Measurements from ENCODE around the gene PRDX5.

PRDX5 gene

DNA sequence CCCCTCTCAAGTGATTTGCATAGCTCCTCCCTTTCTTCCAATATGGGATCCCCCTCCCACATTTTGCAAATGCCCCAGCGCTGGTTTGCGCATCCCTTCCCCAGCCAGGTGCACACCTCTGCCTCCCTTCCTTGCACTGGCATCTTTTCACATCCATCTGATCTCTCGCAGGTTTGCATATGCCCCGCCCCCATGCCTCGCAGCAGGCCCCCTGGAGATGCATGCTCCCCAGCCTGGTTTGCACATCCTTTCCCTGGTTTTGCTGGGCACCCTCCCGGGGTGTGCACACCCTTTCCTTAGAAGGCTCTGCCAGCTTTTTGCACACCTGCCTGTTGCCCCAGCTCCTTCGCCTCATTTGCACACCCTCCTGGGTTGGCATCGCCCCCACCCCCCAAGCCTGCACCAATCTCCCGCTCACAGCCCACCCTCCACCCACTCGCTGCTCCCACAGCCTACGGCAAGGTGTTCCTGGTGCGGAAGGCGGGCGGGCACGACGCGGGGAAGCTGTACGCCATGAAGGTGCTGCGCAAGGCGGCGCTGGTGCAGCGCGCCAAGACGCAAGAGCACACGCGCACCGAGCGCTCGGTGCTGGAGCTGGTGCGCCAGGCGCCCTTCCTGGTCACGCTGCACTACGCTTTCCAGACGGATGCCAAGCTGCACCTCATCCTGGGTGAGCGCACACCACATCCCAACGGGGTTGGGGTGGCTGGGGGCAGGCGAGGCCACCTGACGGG lies 42.0 kb downstream of the PRDX5 start:
- H3K9me3 ChIP-seq (ENCODE audit: low read depth, low read length): no peaks in the 10 kb centered on the region
- TF ChIP-seq POLR2AphosphoS5 (IDR thresholded peaks at IDR 0.05; ENCODE audit: borderline replicate concordance, low read depth, low read length) (no peak), FOXP2 (optimal IDR thresholded peaks at IDR 0.05; ENCODE audit: control extremely low read depth, extremely low read length, insufficient read depth) (no peak), EZH2 (IDR thresholded peaks at IDR 0.05) (no peak)
- H3K36me3 ChIP-seq (ENCODE audit: insufficient read depth, low read length): no peaks in the 10 kb centered on the region; the same call in 1 of the 2 replicates
- H3K9ac ChIP-seq (ENCODE audit: insufficient read length): no peak overlapping the region
- no peak overlapping the region for H3K27ac ChIP-seq
- DNase-seq (ENCODE audit: low read depth, low spot score): no peak
- H3K4me3 ChIP-seq: peak overlapping the region; percentile 84

GRCh38 chr11:64360448-64360921 lies 42.6 kb downstream of the PRDX5 start:
- Histone ChIP-seq H3K4me3 (no peak overlapping the region), H3K9ac (ENCODE audit: insufficient read length) (no peak overlapping the region), H3K36me3 (ENCODE audit: insufficient read depth, low read length) (no peaks in the 10 kb centered on the region; the same call in 1 of the 2 replicates), H3K9me3 (ENCODE audit: low read depth, low read length) (no peaks in the 10 kb centered on the region), H3K27ac (no peak overlapping the region)
- DNase-seq (ENCODE audit: low read depth, low spot score): no peak
- TF ChIP-seq FOXP2 (optimal IDR thresholded peaks at IDR 0.05; ENCODE audit: control extremely low read depth, extremely low read length, insufficient read depth): no peak
- TF ChIP-seq EZH2 (IDR thresholded peaks at IDR 0.05): no peak
- no peak for TF ChIP-seq POLR2AphosphoS5 (IDR thresholded peaks at IDR 0.05; ENCODE audit: borderline replicate concordance, low read depth, low read length)

DNA sequence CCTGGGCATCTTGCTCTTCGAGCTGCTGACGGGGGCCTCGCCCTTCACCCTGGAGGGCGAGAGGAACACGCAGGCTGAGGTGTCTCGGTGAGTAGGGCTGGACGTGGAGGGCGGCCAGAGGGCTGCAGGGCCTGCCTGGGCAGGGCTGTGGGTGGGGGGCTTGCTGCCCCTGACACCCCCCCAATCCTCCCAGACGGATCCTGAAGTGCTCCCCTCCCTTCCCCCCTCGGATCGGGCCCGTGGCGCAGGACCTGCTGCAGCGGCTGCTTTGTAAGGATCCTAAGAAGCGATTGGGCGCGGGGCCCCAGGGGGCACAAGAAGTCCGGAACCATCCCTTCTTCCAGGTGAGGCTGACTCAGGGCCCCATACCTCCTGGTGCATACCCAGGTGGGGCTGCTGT lies 43.7 kb downstream of the PRDX5 start:
- Histone ChIP-seq H3K4me3 (no peak overlapping the region), H3K27ac (no peak overlapping the region), H3K36me3 (ENCODE audit: insufficient read depth, low read length) (peaks cover 4% of the 10 kb centered on the region; the same call in 1 of the 2 replicates), H3K9me3 (ENCODE audit: low read depth, low read length) (no peaks in the 10 kb centered on the region), H3K9ac (ENCODE audit: insufficient read length) (no peak overlapping the region)
- no peak for DNase-seq (ENCODE audit: low read depth, low spot score)
- TF ChIP-seq FOXP2 (optimal IDR thresholded peaks at IDR 0.05; ENCODE audit: control extremely low read depth, extremely low read length, insufficient read depth) (no peak), POLR2AphosphoS5 (IDR thresholded peaks at IDR 0.05; ENCODE audit: borderline replicate concordance, low read depth, low read length) (no peak), EZH2 (IDR thresholded peaks at IDR 0.05) (no peak)

GRCh38 chr11:64362339-64362738 lies 44.4 kb downstream of the PRDX5 start:
- no peak overlapping the region for H3K9ac ChIP-seq (ENCODE audit: insufficient read length)
- H3K27ac ChIP-seq: no peak overlapping the region
- no peak for DNase-seq (ENCODE audit: low read depth, low spot score)
- H3K9me3 ChIP-seq (ENCODE audit: low read depth, low read length): no peaks in the 10 kb centered on the region
- peaks cover 5% of the 10 kb centered on the region; the same call in 1 of the 2 replicates for H3K36me3 ChIP-seq (ENCODE audit: insufficient read depth, low read length)
- TF ChIP-seq EZH2 (IDR thresholded peaks at IDR 0.05) (no peak), POLR2AphosphoS5 (IDR thresholded peaks at IDR 0.05; ENCODE audit: borderline replicate concordance, low read depth, low read length) (no peak), FOXP2 (optimal IDR thresholded peaks at IDR 0.05; ENCODE audit: control extremely low read depth, extremely low read length, insufficient read depth) (no peak)
- H3K4me3 ChIP-seq: no peak overlapping the region

GRCh38 chr11:64364435-64364834 lies 46.5 kb downstream of the PRDX5 start:
- H3K36me3 ChIP-seq (ENCODE audit: insufficient read depth, low read length): peaks cover 5% of the 10 kb centered on the region; the same call in 1 of the 2 replicates
- no peak overlapping the region for H3K4me3 ChIP-seq
- H3K27ac ChIP-seq: no peak overlapping the region
- no peak for TF ChIP-seq FOXP2 (optimal IDR thresholded peaks at IDR 0.05; ENCODE audit: control extremely low read depth, extremely low read length, insufficient read depth)
- no peak for TF ChIP-seq EZH2 (IDR thresholded peaks at IDR 0.05)
- no peak for TF ChIP-seq POLR2AphosphoS5 (IDR thresholded peaks at IDR 0.05; ENCODE audit: borderline replicate concordance, low read depth, low read length)
- no peaks in the 10 kb centered on the region for H3K9me3 ChIP-seq (ENCODE audit: low read depth, low read length)
- no peak overlapping the region for H3K9ac ChIP-seq (ENCODE audit: insufficient read length)
- DNase-seq (ENCODE audit: low read depth, low spot score): no peak

DNA sequence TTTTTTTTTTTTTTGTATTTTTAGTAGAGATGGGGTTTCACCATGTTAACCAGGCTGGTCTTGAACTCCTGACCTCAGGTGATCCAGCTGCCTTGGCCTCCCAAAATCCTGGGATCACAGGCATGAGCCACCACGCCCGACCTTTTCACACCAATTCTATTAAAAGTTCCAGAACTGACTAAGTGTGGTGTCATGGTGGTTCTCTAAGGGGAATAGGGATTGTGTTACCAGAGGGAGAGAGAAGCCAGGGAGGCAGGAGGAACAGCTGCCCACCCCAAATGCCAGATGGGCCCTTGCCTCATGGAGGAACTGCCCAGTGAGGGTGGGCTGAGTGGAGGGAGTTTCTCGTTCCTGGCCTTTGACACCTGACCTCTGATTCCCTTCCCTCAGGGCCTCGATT lies 47.0 kb downstream of the PRDX5 start:
- TF ChIP-seq FOXP2 (optimal IDR thresholded peaks at IDR 0.05; ENCODE audit: control extremely low read depth, extremely low read length, insufficient read depth) (no peak), EZH2 (IDR thresholded peaks at IDR 0.05) (no peak), POLR2AphosphoS5 (IDR thresholded peaks at IDR 0.05; ENCODE audit: borderline replicate concordance, low read depth, low read length) (no peak)
- Histone ChIP-seq H3K36me3 (ENCODE audit: insufficient read depth, low read length) (peaks cover 5% of the 10 kb centered on the region; the same call in 1 of the 2 replicates), H3K9me3 (ENCODE audit: low read depth, low read length) (no peaks in the 10 kb centered on the region), H3K4me3 (no peak overlapping the region), H3K27ac (no peak overlapping the region), H3K9ac (ENCODE audit: insufficient read length) (no peak overlapping the region)
- no peak for DNase-seq (ENCODE audit: low read depth, low spot score)

GRCh38 chr11:64366751-64367150 lies 48.8 kb downstream of the PRDX5 start:
- H3K36me3 ChIP-seq (ENCODE audit: insufficient read depth, low read length): peaks cover 5% of the 10 kb centered on the region; the same call in 1 of the 2 replicates
- no peak overlapping the region for H3K4me3 ChIP-seq
- no peak for TF ChIP-seq POLR2AphosphoS5 (IDR thresholded peaks at IDR 0.05; ENCODE audit: borderline replicate concordance, low read depth, low read length)
- no peak for TF ChIP-seq EZH2 (IDR thresholded peaks at IDR 0.05)
- no peak for TF ChIP-seq FOXP2 (optimal IDR thresholded peaks at IDR 0.05; ENCODE audit: control extremely low read depth, extremely low read length, insufficient read depth)
- no peak for DNase-seq (ENCODE audit: low read depth, low spot score)
- H3K9me3 ChIP-seq (ENCODE audit: low read depth, low read length): no peaks in the 10 kb centered on the region
- no peak overlapping the region for H3K27ac ChIP-seq
- H3K9ac ChIP-seq (ENCODE audit: insufficient read length): no peak overlapping the region

DNA sequence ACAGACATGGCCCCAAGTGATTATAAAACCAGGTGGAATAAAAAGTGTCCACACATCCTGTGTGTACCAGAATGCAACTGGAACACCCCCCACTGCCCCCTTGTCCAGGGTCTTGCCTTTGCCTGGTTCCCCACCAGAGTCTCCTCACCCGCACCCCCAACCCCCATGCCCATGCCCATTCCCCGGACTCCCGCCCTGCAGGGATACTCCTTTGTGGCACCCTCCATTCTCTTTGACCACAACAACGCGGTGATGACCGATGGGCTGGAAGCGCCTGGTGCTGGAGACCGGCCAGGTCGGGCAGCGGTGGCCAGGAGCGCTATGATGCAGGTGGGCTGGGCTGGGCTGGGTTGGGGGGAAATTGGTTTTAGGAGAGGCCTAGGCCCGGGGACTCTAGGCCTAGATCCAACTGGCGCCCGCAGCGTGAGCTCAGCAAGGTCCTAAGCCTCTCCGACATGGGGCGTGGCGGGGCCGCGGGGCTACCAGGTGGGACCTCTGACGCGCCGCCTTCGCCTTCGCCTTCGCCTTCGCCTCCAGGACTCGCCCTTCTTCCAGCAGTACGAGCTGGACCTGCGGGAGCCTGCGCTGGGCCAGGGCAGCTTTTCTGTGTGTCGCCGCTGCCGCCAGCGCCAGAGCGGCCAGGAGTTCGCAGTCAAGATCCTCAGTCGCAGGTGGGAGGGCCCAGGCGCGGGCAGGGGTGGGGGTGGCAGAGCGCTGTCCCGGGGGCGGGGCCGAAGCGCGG lies 50.2 kb downstream of the PRDX5 start:
- H3K9ac ChIP-seq (ENCODE audit: insufficient read length): no peak overlapping the region
- no peaks in the 10 kb centered on the region for H3K9me3 ChIP-seq (ENCODE audit: low read depth, low read length)
- DNase-seq (ENCODE audit: low read depth, low spot score): no peak
- H3K4me3 ChIP-seq: no peak overlapping the region
- no peak overlapping the region for H3K27ac ChIP-seq
- TF ChIP-seq POLR2AphosphoS5 (IDR thresholded peaks at IDR 0.05; ENCODE audit: borderline replicate concordance, low read depth, low read length): no peak
- no peak for TF ChIP-seq EZH2 (IDR thresholded peaks at IDR 0.05)
- no peak for TF ChIP-seq FOXP2 (optimal IDR thresholded peaks at IDR 0.05; ENCODE audit: control extremely low read depth, extremely low read length, insufficient read depth)
- peaks cover 5% of the 10 kb centered on the region; the same call in 1 of the 2 replicates for H3K36me3 ChIP-seq (ENCODE audit: insufficient read depth, low read length)

All from SK-N-MC (cell line).